Activated naive CD8-positive, alpha-beta T cell treated with anti-CD3 and anti-CD28 coated beads, Interleukin-2, amount 10 ng/mL, durations not matched to agents 7 days and 5 days (primary cell): ENCODE measurements around the gene CD300LB. TPM values are rescaled to one million over a fixed set of nuclear protein-coding genes. Genes with fewer than 3 reads are reported as not detected.
"Not testable (repeated sequence)": the region's sequence is repeated elsewhere in the genome, so short reads cannot be mapped to it uniquely, and the experiment has no call there.

Experiments used
- ATAC-seq: fragments of 150-1000 bp; cut with Tn5 transposase; one replicate; pipeline ENCODE4 v1.10.0; 2021; ENCODE audit warnings: low read depth, moderate library complexity
- POLR2A ChIA-PET: fragments of 350-600 bp; sonication (Branson Sonifier 250); formaldehyde crosslinking; loops from one replicate; lab custom pipeline; 2021; ENCODE audit warnings: antibody characterized with exemption; lab: Charles Lee
- DNase-seq: peaks from one replicate; pipeline ENCODE4 v3.0.0; 2021
- H3K27ac Mint-ChIP-seq: one replicate; pipeline ENCODE4 v1.8.0; 2022; ENCODE audit warnings: mild to moderate bottlenecking, mixed read lengths
- H3K27me3 Mint-ChIP-seq: one replicate; pipeline ENCODE4 v1.8.0; 2022; ENCODE audit warnings: mild to moderate bottlenecking, moderate library complexity, mixed read lengths
- H3K36me3 Mint-ChIP-seq: one replicate; pipeline ENCODE4 v1.8.0; 2021; ENCODE audit warnings: mild to moderate bottlenecking, mixed read lengths
- H3K4me1 Mint-ChIP-seq: one replicate; pipeline ENCODE4 v1.8.0; 2021; ENCODE audit warnings: mixed read lengths
- H3K4me3 Mint-ChIP-seq: one replicate; pipeline ENCODE4 v1.8.0; 2022; ENCODE audit warnings: mild to moderate bottlenecking, moderate library complexity, mixed read lengths
- H3K9me3 Mint-ChIP-seq: one replicate; pipeline ENCODE4 v1.8.0; 2021; ENCODE audit warnings: mixed read lengths
- total RNA-seq, 2 experiments: library from RNA; stranded (reverse); gene quantifications; one replicate each; pipeline ENCODE4 v1.2.3, GENCODE V29; 2021

Gene CD300LB
- not detected for total RNA-seq

- ATAC-seq (no peak), DNase-seq (peak; percentile 8)
- POLR2A ChIA-PET: no interaction called here
- Mint-ChIP-seq H3K4me1 (peaks cover 6% of the 10 kb centered on the region), H3K9me3 (no peaks in the 10 kb centered on the region), H3K36me3 (no peaks in the 10 kb centered on the region), H3K4me3 (no peak within 1 kb of the TSS), H3K27ac (no peak within 1 kb of the TSS), H3K27me3 (peaks cover 58% of the 10 kb centered on the region)
These were observed at the start of gene CD300LB for GRCh38 chr17:74531231-74531761. CD300LB (minus strand) TSS chr17:74531475; CDS start chr17:74531350, 125 bp downstream.

- Mint-ChIP-seq H3K9me3 (peaks cover 7% of the 10 kb centered on the region), H3K4me3 (no peak overlapping the region)
These were observed 48.6 kb upstream of the CD300LB start for GRCh38 chr17:74579900-74580299.

DNA sequence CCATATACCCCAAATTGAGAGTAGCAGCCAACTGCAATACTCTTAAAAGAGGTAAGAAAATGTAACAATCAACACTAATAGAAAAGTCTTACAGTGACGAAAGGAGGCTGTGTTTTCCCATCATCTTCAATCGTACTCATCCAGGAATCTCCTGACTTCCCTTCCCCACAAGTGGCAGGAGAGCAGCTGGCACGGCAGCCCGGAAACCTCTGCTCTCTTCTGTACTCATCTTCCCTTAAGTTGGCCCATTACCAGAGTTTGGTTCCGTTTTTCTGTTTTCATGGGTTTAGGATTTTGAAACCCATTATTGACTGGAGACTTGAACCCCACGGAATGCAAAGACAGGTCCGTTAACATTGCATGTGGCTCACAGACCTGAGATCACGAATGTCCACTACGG lies 47.7 kb upstream of the CD300LB start:
- ATAC-seq (no peak), DNase-seq (no peak)
- H3K36me3 Mint-ChIP-seq: no peaks in the 10 kb centered on the region
- H3K4me1 Mint-ChIP-seq: peaks cover 12% of the 10 kb centered on the region
- H3K27ac Mint-ChIP-seq: no peak overlapping the region
- POLR2A ChIA-PET: interaction anchor here (1.5 kb wide), 1 partner anchor 13 kb away, joined by 9 read pairs; the partner anchor contains the start of gene CD300LD
- no peak overlapping the region for H3K4me3 Mint-ChIP-seq
- H3K9me3 Mint-ChIP-seq: peaks cover 2% of the 10 kb centered on the region
- peaks cover 18% of the 10 kb centered on the region for H3K27me3 Mint-ChIP-seq

More at GRCh38 chr17:74579900-74580299, 48.6 kb upstream of the CD300LB start:
- H3K27ac Mint-ChIP-seq: no peak overlapping the region
- DNase-seq: no peak
- ATAC-seq: peak; percentile 65
- POLR2A ChIA-PET: interaction anchor here (1.5 kb wide), 1 partner anchor 12 kb away, joined by 9 read pairs; the partner anchor contains the start of gene CD300LD
- peaks cover 12% of the 10 kb centered on the region for H3K4me1 Mint-ChIP-seq
- H3K27me3 Mint-ChIP-seq: peaks cover 13% of the 10 kb centered on the region
- no peaks in the 10 kb centered on the region for H3K36me3 Mint-ChIP-seq

DNA sequence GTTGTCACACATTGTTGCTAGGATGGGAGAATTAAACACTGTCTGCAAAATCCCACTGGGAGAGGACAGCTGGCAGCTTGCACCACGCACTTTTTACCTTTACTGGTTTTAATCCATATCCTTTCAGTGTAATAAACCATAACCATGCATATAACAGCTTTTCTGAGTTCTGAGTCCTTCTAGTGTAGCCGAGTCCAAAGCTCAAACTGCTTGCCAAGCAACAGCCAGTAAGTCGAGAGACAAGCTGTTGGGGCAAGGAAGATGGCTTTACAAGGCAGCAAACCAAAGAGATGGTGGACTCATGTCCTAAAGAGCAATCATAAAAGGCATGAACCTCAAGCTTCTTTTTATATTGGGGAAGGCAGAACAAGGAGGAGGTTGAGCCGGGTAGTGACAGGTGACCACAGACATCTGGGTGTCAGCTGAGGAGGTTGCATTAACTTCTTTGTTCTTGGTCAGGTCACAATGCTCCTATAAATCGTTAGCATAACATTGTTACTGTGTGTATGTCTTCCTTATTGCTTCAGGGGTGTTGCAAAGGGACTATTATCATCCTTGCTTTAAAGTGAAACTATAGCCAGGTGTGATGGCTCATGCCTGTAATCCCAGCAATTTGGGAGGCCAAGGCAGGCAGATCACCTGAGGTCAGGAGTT lies 43.3 kb upstream of the CD300LB start:
- peaks cover 3% of the 10 kb centered on the region for H3K4me1 Mint-ChIP-seq
- H3K27ac Mint-ChIP-seq: no peak overlapping the region
- DNase-seq: no peak
- H3K9me3 Mint-ChIP-seq: no peaks in the 10 kb centered on the region
- no peaks in the 10 kb centered on the region for H3K36me3 Mint-ChIP-seq
- peaks cover 46% of the 10 kb centered on the region for H3K27me3 Mint-ChIP-seq
- POLR2A ChIA-PET: no interaction called here
- no peak for ATAC-seq
- no peak overlapping the region for H3K4me3 Mint-ChIP-seq

GRCh38 chr17:74573635-74574034 lies 42.4 kb upstream of the CD300LB start:
- POLR2A ChIA-PET, H3K9me3 Mint-ChIP-seq, ATAC-seq, H3K36me3 Mint-ChIP-seq, H3K27ac Mint-ChIP-seq, DNase-seq, H3K4me1 Mint-ChIP-seq, H3K4me3 Mint-ChIP-seq: not testable (repeated sequence)
- H3K27me3 Mint-ChIP-seq: peaks cover 56% of the 10 kb centered on the region

- peaks cover 3% of the 10 kb centered on the region for H3K9me3 Mint-ChIP-seq
- H3K36me3 Mint-ChIP-seq: no peaks in the 10 kb centered on the region
- H3K4me1 Mint-ChIP-seq: peaks cover 10% of the 10 kb centered on the region
- H3K4me3 Mint-ChIP-seq: no peak overlapping the region
- DNase-seq: no peak
- H3K27me3 Mint-ChIP-seq: peaks cover 59% of the 10 kb centered on the region
- no peak for ATAC-seq
- no peak overlapping the region for H3K27ac Mint-ChIP-seq
- POLR2A ChIA-PET: no interaction called here
These were observed 41.9 kb upstream of the CD300LB start for GRCh38 chr17:74573169-74573568.

GRCh38 chr17:74571621-74572270 lies 40.5 kb upstream of the CD300LB start:
- DNase-seq (no peak), ATAC-seq (no peak)
- H3K36me3 Mint-ChIP-seq: no peaks in the 10 kb centered on the region
- peaks cover 3% of the 10 kb centered on the region for H3K9me3 Mint-ChIP-seq
- no peak overlapping the region for H3K4me3 Mint-ChIP-seq
- POLR2A ChIA-PET: no interaction called here
- peaks cover 64% of the 10 kb centered on the region for H3K27me3 Mint-ChIP-seq
- no peak overlapping the region for H3K27ac Mint-ChIP-seq
- H3K4me1 Mint-ChIP-seq: peaks cover 10% of the 10 kb centered on the region

GRCh38 chr17:74569020-74570003 lies 38.0 kb upstream of the CD300LB start:
- POLR2A ChIA-PET: no interaction called here
- no peak overlapping the region for H3K4me3 Mint-ChIP-seq
- peaks cover 12% of the 10 kb centered on the region for H3K4me1 Mint-ChIP-seq
- H3K27ac Mint-ChIP-seq: peak overlapping the region; percentile 55
- peaks cover 3% of the 10 kb centered on the region for H3K9me3 Mint-ChIP-seq
- peaks cover 58% of the 10 kb centered on the region for H3K27me3 Mint-ChIP-seq
- DNase-seq (no peak), ATAC-seq (peak; percentile 26)
- no peaks in the 10 kb centered on the region for H3K36me3 Mint-ChIP-seq

- POLR2A ChIA-PET: no interaction called here
- H3K9me3 Mint-ChIP-seq: peaks cover 3% of the 10 kb centered on the region
- peak overlapping the region; percentile 55 for H3K27ac Mint-ChIP-seq
- H3K4me3 Mint-ChIP-seq: no peak overlapping the region
- H3K27me3 Mint-ChIP-seq: peaks cover 54% of the 10 kb centered on the region
- H3K36me3 Mint-ChIP-seq: no peaks in the 10 kb centered on the region
- ATAC-seq (no peak), DNase-seq (no peak)
- peaks cover 12% of the 10 kb centered on the region for H3K4me1 Mint-ChIP-seq
These were observed 37.0 kb upstream of the CD300LB start for GRCh38 chr17:74568106-74568873.

- ATAC-seq (no peak), DNase-seq (no peak)
- H3K9me3 Mint-ChIP-seq: peaks cover 3% of the 10 kb centered on the region
- H3K4me1 Mint-ChIP-seq: peaks cover 12% of the 10 kb centered on the region
- no peaks in the 10 kb centered on the region for H3K36me3 Mint-ChIP-seq
- no peak within 1 kb of the TSS for H3K27ac Mint-ChIP-seq
- POLR2A ChIA-PET: no interaction called here
- H3K4me3 Mint-ChIP-seq: no peak within 1 kb of the TSS
- peaks cover 49% of the 10 kb centered on the region for H3K27me3 Mint-ChIP-seq
These were observed 36.1 kb upstream of the CD300LB start, which contains the start of gene CD300H for GRCh38 chr17:74567397-74567796. CD300H (minus strand) TSS chr17:74567509.

GRCh38 chr17:74566132-74566753 lies 35.0 kb upstream of the CD300LB start:
- Mint-ChIP-seq H3K27me3 (peaks cover 42% of the 10 kb centered on the region), H3K9me3 (peaks cover 3% of the 10 kb centered on the region), H3K4me3 (no peak overlapping the region), H3K36me3 (no peaks in the 10 kb centered on the region), H3K27ac (no peak overlapping the region), H3K4me1 (peaks cover 12% of the 10 kb centered on the region)
- DNase-seq (peak; percentile 57), ATAC-seq (peak; percentile 49)
- POLR2A ChIA-PET: interaction anchor here (0.6 to 0.7 kb wide), 2 partner anchors 171 to 173 kb away, joined by 3 to 4 read pairs; partner anchors contain the start of gene RAB37

- Mint-ChIP-seq H3K4me3 (no peak overlapping the region), H3K36me3 (no peaks in the 10 kb centered on the region), H3K27ac (no peak overlapping the region), H3K27me3 (peaks cover 36% of the 10 kb centered on the region), H3K9me3 (peaks cover 3% of the 10 kb centered on the region), H3K4me1 (peaks cover 12% of the 10 kb centered on the region)
- POLR2A ChIA-PET: no interaction called here
- DNase-seq (no peak), ATAC-seq (no peak)
These were observed 33.9 kb upstream of the CD300LB start for GRCh38 chr17:74565126-74565525.
